ENCODE results near the gene NDUFS5. TPM values are rescaled to one million over a fixed set of nuclear protein-coding genes. Genes with fewer than 3 reads are reported as not detected.
A peak's percentile ranks its signal among the peaks of the same experiment; 100 is the strongest.
"Not testable (repeated sequence)": the region's sequence is repeated elsewhere in the genome, so short reads cannot be mapped to it uniquely, and the experiment has no call there.

NDUFS5 gene
- total RNA-seq (ENCODE audit: low replicate concordance), result 212 and 252 TPM in 2 replicates
- long read RNA-seq, transcript NDUFS5-201 (3 exons, 544 nt), result major isoform, 80 of 114 reads
- long read RNA-seq, transcript NDUFS5-202 (3 exons, 548 nt), result minor isoform, 26 of 114 reads
- long read RNA-seq, partial matches to known transcripts, result 5 of 114 reads
- long read RNA-seq, other reads (novel, unspliced or antisense), result 3 of 114 reads

DNA sequence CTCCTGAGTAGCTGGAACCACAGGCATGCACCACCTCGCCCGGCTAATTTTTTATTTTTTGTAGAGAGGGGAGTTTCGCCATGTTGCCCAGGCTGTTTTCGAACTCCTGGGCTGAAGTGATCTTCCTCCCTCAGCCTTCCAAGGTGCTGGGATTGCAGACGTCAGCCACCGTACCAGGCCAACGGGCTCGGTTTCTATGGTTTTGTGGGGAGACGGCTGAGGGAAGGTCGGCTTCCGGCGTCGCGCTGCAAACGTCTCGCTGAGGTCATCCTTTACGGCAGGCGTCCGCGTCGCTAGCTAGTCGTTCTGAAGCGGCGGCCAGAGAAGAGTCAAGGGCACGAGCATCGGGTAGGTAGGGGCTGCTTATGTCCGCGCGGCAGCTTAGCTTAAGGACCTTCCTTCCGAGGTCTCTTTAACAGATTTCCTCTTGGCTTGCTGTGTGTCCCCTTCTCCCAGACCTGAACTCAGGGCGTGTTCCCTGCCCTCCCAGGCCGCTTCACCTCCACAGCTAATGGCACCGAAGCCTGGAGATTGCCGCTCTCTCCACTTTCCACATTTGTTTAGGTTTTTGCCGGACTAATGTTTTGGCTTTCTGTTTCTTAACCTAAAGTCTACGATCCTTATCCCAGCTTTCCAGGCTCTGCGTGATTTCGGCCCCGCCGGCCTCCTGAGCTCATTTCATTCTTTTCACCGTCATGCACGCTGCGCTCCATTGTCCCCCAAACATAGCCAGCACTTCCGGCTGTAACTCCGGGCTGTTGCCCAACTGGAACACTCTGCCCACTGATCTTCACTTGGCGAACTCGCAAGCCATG, at the start of gene NDUFS5:
Gene NDUFS5 (plus strand): TSS at position 300 of the 815 bp plus-strand sequence. CDS start 2,375 bp downstream, outside the sequence.
- Mint-ChIP-seq H3K4me1 (ENCODE audit: unreplicated experiment) (peaks cover 8% of the 10 kb centered on the region), H3K27ac (peak within 1 kb of the TSS; percentile 95), H3K9me3 (no peaks in the 10 kb centered on the region), H3K27me3 (no peaks in the 10 kb centered on the region), H3K36me3 (peaks cover 10% of the 10 kb centered on the region), H3K4me3 (peak within 1 kb of the TSS; percentile 96)
- peak; percentile 87 for DNase-seq (ENCODE audit: extremely low spot score, unreplicated experiment)
- TF ChIP-seq, protein P1, sequence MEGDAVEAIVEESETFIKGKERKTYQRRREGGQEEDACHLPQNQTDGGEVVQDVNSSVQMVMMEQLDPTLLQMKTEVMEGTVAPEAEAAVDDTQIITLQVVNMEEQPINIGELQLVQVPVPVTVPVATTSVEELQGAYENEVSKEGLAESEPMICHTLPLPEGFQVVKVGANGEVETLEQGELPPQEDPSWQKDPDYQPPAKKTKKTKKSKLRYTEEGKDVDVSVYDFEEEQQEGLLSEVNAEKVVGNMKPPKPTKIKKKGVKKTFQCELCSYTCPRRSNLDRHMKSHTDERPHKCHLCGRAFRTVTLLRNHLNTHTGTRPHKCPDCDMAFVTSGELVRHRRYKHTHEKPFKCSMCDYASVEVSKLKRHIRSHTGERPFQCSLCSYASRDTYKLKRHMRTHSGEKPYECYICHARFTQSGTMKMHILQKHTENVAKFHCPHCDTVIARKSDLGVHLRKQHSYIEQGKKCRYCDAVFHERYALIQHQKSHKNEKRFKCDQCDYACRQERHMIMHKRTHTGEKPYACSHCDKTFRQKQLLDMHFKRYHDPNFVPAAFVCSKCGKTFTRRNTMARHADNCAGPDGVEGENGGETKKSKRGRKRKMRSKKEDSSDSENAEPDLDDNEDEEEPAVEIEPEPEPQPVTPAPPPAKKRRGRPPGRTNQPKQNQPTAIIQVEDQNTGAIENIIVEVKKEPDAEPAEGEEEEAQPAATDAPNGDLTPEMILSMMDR (conservative IDR thresholded peaks at IDR 0.05), result no peak

DNA sequence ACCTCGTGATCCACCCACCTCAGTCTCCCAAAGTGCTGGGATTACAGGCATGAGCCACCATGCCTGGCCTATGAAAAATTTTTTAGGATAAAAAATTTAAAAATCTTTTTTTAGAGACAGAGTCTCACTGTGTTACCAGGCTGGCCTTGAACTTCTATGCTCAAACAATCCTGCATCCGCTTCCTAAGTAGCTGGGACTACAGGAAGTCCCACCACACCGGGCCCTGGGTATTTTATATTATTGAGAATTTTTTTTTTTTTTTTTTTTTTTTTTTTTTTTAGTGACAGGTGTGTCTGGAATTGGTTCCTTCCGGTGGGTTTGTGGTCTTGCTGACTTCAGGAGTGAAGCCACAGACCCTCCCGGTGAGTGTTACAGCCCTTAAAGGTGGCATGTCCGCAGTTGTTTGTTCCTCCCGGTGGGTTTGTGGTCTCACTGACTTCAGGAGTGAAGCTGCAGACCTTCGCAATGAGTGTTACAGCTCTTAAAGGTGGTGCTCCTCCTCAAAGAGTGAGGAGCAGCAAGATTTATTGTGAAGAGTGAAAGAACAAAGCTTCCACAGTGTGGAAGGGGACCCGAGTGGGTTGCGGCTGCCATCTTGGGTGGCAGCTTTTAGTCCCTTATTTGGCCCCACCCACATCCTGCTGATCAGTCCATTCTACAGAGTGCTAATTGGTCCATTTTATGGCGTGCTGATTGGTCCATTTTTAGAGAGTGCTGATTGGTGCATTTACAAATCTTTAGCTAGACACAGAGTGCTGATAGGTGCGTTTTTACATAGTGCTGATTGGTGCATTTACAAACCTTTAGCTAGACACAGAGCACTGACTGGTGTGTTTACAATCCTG, 48.5 kb upstream of the NDUFS5 start:
- H3K4me1 Mint-ChIP-seq (ENCODE audit: unreplicated experiment); H3K4me3 Mint-ChIP-seq; H3K27me3 Mint-ChIP-seq; DNase-seq (ENCODE audit: extremely low spot score, unreplicated experiment); H3K36me3 Mint-ChIP-seq; H3K9me3 Mint-ChIP-seq; H3K27ac Mint-ChIP-seq: not testable (repeated sequence)

DNA sequence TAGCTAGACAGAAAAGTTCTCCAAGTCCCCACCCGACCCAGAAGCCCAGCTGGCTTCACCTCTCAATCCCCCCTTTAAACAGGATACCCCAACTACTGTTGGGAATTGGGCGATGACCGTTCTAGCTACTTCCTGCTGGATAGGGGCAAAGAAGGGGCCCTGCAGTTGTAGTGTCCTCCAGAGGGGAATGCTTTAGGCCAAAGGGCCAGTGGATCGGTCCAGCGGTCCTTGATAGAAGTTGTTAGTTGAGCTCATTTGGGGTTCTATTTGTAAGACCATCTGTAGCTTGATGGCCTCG, 48.0 kb upstream of the NDUFS5 start:
- H3K4me1 Mint-ChIP-seq (ENCODE audit: unreplicated experiment); H3K27ac Mint-ChIP-seq; H3K4me3 Mint-ChIP-seq; H3K36me3 Mint-ChIP-seq; H3K9me3 Mint-ChIP-seq; DNase-seq (ENCODE audit: extremely low spot score, unreplicated experiment); H3K27me3 Mint-ChIP-seq: not testable (repeated sequence)

DNA sequence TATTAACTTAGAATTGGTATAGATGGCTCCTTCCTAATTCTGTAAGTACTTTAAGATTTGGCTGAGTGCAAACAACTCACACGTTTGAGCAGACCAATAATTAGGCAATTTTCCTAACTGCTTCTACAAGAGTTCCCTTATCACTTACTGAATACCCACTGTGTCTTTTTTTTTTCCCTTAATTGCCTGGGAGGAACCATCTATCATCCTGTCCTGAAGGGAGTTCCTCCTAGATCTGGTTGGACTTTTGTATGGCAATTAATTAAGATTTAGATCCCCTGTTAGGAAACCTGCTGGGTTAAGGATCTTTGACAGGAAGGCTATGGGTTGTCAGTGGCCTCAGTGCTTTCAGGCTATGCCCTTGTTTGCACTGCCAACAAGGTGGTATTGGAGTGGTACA, 46.8 kb upstream of the NDUFS5 start:
- not testable (repeated sequence) for H3K4me1 Mint-ChIP-seq (ENCODE audit: unreplicated experiment); H3K27ac Mint-ChIP-seq; DNase-seq (ENCODE audit: extremely low spot score, unreplicated experiment); H3K36me3 Mint-ChIP-seq; H3K9me3 Mint-ChIP-seq; H3K27me3 Mint-ChIP-seq; H3K4me3 Mint-ChIP-seq

DNA sequence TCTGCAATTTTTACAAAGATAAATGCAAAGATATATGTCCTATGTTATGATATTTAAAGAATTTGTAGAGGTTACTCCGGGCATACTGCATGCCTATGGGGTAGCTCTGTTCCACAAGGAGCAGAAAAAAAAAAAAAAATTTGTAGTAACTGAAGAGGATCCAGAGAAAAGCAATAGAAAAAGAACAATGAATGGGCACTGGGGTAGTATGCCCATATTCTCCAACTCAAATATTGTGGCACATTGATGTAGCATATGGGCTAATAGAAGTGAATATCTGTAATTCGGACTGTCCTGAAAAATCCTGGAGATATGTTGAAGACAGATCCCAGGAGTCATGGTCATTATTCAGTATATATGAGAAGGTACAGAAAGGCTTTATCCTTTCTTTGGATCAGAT, 36.2 kb upstream of the NDUFS5 start:
- no peaks in the 10 kb centered on the region for H3K9me3 Mint-ChIP-seq
- no peak for DNase-seq (ENCODE audit: extremely low spot score, unreplicated experiment)
- H3K4me3 Mint-ChIP-seq, result peak overlapping the region; percentile 80
- peaks cover 13% of the 10 kb centered on the region for H3K36me3 Mint-ChIP-seq
- no peaks in the 10 kb centered on the region for H3K27me3 Mint-ChIP-seq
- peak overlapping the region; percentile 81 for H3K27ac Mint-ChIP-seq
- peaks cover 25% of the 10 kb centered on the region for H3K4me1 Mint-ChIP-seq (ENCODE audit: unreplicated experiment)
- TF ChIP-seq, protein P1 (conservative IDR thresholded peaks at IDR 0.05), result no peak

DNA sequence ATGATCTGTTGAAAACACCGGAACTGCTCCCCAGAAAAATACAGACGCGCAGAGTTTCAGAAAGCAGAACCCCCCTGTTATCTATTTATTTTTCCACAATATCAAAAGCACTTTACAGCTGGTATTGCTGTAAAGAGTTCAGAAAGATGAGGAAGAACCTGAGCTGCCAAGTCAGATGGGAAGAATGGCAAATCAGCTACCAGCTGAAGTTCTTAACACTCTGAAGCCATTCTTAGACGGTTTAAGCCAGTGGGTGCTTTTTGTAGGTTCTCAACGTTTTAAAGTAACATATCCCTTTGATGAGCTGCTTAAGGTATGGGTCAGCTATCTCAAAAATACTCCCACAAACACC, 35.8 kb upstream of the NDUFS5 start:
- peaks cover 28% of the 10 kb centered on the region for H3K4me1 Mint-ChIP-seq (ENCODE audit: unreplicated experiment)
- DNase-seq (ENCODE audit: extremely low spot score, unreplicated experiment), result no peak

More for the DNA sequence above, 35.8 kb upstream of the NDUFS5 start:
- peak overlapping the region; percentile 80 for H3K4me3 Mint-ChIP-seq
- no peaks in the 10 kb centered on the region for H3K9me3 Mint-ChIP-seq
- TF ChIP-seq, protein P1 (conservative IDR thresholded peaks at IDR 0.05), result no peak
- no peaks in the 10 kb centered on the region for H3K27me3 Mint-ChIP-seq
- peaks cover 16% of the 10 kb centered on the region for H3K36me3 Mint-ChIP-seq
- peak overlapping the region; percentile 81 for H3K27ac Mint-ChIP-seq
